T follicular helper cell (primary cell): Measurements from ENCODE around the gene RASL12.
"Not testable (repeated sequence)": the region's sequence is repeated elsewhere in the genome, so short reads cannot be mapped to it uniquely, and the experiment has no call there.

ENCODE experiments used
- DNase-seq: peaks from one replicate; pipeline ENCODE4 v3.0.0-alpha.2; 2020; ENCODE audit warnings: low read depth

RASL12 gene

GRCh38 chr15:65055201-65055870, 12.5 kb downstream of the RASL12 start:
- no peak for DNase-seq

GRCh38 chr15:65054333-65055200, 13.2 kb downstream of the RASL12 start:
- DNase-seq: peak; percentile 22

- no peak for DNase-seq
Observed at GRCh38 chr15:65052956-65053355, 14.8 kb downstream of the RASL12 start.

GRCh38 chr15:65051266-65051665, 16.5 kb downstream of the RASL12 start:
- DNase-seq: no peak

- no peak for DNase-seq
Observed at GRCh38 chr15:65050270-65050669, 17.5 kb downstream of the RASL12 start.

GRCh38 chr15:65049418-65049840, 18.4 kb downstream of the RASL12 start:
- DNase-seq: peak; percentile 81

- DNase-seq: no peak
Observed at GRCh38 chr15:65048241-65048640, 19.6 kb downstream of the RASL12 start.

GRCh38 chr15:65044724-65045481, 22.9 kb downstream of the RASL12 start, which contains the start of gene SLC51B:
SLC51B (plus strand) TSS chr15:65045387; CDS start chr15:65050005, 4,618 bp downstream.
- DNase-seq: no peak

GRCh38 chr15:65044218-65044617, 23.6 kb downstream of the RASL12 start:
- DNase-seq: not testable (repeated sequence)

GRCh38 chr15:65042776-65043327, 24.9 kb downstream of the RASL12 start:
- DNase-seq: no peak

GRCh38 chr15:65041787-65042186, 26.0 kb downstream of the RASL12 start:
- DNase-seq: no peak

- DNase-seq: no peak
Observed at GRCh38 chr15:65040461-65040860, 27.3 kb downstream of the RASL12 start.

GRCh38 chr15:65038836-65039235, 29.0 kb downstream of the RASL12 start:
- no peak for DNase-seq

GRCh38 chr15:65038428-65038827, 29.4 kb downstream of the RASL12 start:
- DNase-seq: no peak

- no peak for DNase-seq
Observed at GRCh38 chr15:65037309-65037708, 30.5 kb downstream of the RASL12 start.

- DNase-seq: no peak
Observed at GRCh38 chr15:65034719-65035118, 33.1 kb downstream of the RASL12 start.

GRCh38 chr15:65033659-65034269, 34.0 kb downstream of the RASL12 start:
- peak; percentile 12 for DNase-seq

- peak; percentile 10 for DNase-seq
Observed at GRCh38 chr15:65032801-65033537, 34.8 kb downstream of the RASL12 start.

GRCh38 chr15:65029736-65030208, 38.0 kb downstream of the RASL12 start:
- no peak for DNase-seq

GRCh38 chr15:65028921-65029735, 38.7 kb downstream of the RASL12 start, which contains the start of gene MTFMT:
MTFMT (minus strand) TSS chr15:65029639; CDS start chr15:65029613, 26 bp downstream.
- peak; percentile 88 for DNase-seq
